Omental fat pad (tissue), 4 donors: ENCODE measurements around the gene ZBED2. TPM values are rescaled to one million over a fixed set of nuclear protein-coding genes. Genes with fewer than 3 reads are reported as not detected.

Experiments
- ATAC-seq: fragments of 150-250 bp; one replicate; pipeline ENCODE4 v1.9.1; 2016; ENCODE audit warnings: mild to moderate bottlenecking, moderate library complexity; ENCODE audit not compliant: low FRiP score
- DNase-seq: peaks from one replicate; pipeline ENCODE4 v3.0.0-alpha.2; 2019; ENCODE audit warnings: low spot score
- total RNA-seq, 4 donors: library from RNA; depleted of rRNA; stranded (reverse); fragments of >200 nt; gene quantifications; one replicate each; pipeline ENCODE4 v1.1.0, GENCODE V29; 2016
- TF ChIP-seq, protein P1 (sequence below), 3 donors: fragments of 450-650 bp; IDR thresholded peaks; one replicate each; pipeline ENCODE4 v1.5.1; 2016 to 2017; ENCODE audit warnings: antibody characterized with exemption in 3 of 3, mild to moderate bottlenecking in 3 of 3, moderate library complexity in 2 of 3

ZBED2 gene
- total RNA-seq, 4 donors from 2014 or later, result 0.56 TPM; not detected in 3

GRCh38 chr3:111594205-111594604 lies 941 bp downstream of the ZBED2 start:
- ATAC-seq (no peak), DNase-seq (no peak)
- TF ChIP-seq, protein P1, sequence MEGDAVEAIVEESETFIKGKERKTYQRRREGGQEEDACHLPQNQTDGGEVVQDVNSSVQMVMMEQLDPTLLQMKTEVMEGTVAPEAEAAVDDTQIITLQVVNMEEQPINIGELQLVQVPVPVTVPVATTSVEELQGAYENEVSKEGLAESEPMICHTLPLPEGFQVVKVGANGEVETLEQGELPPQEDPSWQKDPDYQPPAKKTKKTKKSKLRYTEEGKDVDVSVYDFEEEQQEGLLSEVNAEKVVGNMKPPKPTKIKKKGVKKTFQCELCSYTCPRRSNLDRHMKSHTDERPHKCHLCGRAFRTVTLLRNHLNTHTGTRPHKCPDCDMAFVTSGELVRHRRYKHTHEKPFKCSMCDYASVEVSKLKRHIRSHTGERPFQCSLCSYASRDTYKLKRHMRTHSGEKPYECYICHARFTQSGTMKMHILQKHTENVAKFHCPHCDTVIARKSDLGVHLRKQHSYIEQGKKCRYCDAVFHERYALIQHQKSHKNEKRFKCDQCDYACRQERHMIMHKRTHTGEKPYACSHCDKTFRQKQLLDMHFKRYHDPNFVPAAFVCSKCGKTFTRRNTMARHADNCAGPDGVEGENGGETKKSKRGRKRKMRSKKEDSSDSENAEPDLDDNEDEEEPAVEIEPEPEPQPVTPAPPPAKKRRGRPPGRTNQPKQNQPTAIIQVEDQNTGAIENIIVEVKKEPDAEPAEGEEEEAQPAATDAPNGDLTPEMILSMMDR (IDR thresholded peaks at IDR 0.05), result no peak

DNA sequence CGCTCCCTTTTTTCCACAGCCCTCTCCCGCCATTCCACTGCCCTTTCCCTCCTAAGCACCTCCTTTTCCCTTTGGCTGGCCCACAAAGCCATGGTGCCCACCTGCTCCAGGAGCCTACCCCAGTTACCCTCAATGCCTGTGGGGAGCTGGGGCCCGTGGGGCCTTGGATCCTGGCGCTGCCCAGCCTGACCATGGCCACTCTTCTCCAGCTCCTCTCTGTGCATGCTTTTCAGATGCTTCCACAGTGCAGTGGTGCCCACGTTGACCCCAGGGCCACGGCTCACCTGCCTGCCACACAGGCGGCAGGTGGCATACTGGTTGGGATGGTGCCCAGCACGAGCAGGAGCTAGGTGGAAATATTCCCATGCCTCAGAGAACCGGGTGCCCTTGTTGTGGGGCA lies 1.5 kb downstream of the ZBED2 start:
- DNase-seq (no peak), ATAC-seq (no peak)
- TF ChIP-seq, protein P1 (IDR thresholded peaks at IDR 0.05), result no peak

GRCh38 chr3:111592936-111593335 lies 2.2 kb downstream of the ZBED2 start:
- TF ChIP-seq, protein P1 (IDR thresholded peaks at IDR 0.05), result no peak

DNA sequence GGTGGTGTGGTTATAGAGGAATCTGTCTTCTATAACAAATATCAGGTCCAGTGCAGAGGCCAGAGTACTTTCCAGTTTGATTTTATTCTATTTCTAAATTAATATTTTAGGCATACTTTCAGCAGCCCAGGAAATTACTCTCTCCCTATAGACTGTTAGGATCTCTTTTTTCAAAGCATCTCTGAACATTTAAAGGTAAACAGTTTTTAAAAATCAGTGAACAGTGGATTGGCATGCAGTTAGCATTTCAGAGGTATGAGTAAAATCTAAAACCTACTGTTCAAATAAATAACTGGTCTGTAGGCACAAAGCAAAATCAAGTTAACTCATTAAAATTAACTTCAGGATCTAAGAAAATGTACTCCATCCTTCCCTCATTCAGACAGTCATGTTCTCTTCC lies 3.0 kb downstream of the ZBED2 start:
- DNase-seq, result no peak
- TF ChIP-seq, protein P1 (IDR thresholded peaks at IDR 0.05), result no peak
- ATAC-seq, result no peak

More at GRCh38 chr3:111592936-111593335, 2.2 kb downstream of the ZBED2 start:
- ATAC-seq (no peak), DNase-seq (no peak)

GRCh38 chr3:111591555-111591954 lies 3.6 kb downstream of the ZBED2 start:
- DNase-seq (no peak), ATAC-seq (no peak)
- TF ChIP-seq, protein P1 (IDR thresholded peaks at IDR 0.05), result no peak

DNA sequence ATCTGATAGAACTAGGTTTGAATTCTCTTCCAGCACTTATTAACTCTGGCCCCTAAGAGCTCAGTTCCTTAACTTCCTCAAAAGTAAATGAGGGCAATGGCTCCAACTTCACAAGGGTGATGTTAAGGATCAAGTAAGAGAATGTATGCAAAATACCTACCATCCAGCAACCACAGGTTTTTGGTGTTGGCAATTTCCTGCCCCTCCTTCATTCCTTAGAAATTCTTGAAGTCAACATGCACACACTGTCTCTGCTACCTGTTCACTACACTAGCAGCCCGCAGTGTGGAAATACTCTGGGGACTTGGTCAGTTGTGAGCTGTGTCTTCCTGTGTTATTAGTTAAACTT lies 5.0 kb downstream of the ZBED2 start:
- ATAC-seq, result no peak

More for the DNA sequence above, 5.0 kb downstream of the ZBED2 start:
- TF ChIP-seq, protein P1 (IDR thresholded peaks at IDR 0.05), result no peak
- DNase-seq, result no peak
